WI38 (cell line): ENCODE results near the gene SLCO2B1.

Source experiments
- H3K4me3 ChIP-seq: 2 replicates; pipeline ENCODE4 v1.5.1; 2011; ENCODE audit warnings: low read depth, mild to moderate bottlenecking, control low read depth, low read length
- CTCF ChIP-seq: IDR thresholded peaks from 2 replicates; pipeline ENCODE4 v1.5.1; 2012; ENCODE audit warnings: low read depth, mild to moderate bottlenecking, control low read depth, low read length

SLCO2B1 gene

GRCh38 chr11:75242722-75243600, 92.1 kb downstream of the SLCO2B1 start:
- H3K4me3 ChIP-seq = no peak overlapping the region

DNA sequence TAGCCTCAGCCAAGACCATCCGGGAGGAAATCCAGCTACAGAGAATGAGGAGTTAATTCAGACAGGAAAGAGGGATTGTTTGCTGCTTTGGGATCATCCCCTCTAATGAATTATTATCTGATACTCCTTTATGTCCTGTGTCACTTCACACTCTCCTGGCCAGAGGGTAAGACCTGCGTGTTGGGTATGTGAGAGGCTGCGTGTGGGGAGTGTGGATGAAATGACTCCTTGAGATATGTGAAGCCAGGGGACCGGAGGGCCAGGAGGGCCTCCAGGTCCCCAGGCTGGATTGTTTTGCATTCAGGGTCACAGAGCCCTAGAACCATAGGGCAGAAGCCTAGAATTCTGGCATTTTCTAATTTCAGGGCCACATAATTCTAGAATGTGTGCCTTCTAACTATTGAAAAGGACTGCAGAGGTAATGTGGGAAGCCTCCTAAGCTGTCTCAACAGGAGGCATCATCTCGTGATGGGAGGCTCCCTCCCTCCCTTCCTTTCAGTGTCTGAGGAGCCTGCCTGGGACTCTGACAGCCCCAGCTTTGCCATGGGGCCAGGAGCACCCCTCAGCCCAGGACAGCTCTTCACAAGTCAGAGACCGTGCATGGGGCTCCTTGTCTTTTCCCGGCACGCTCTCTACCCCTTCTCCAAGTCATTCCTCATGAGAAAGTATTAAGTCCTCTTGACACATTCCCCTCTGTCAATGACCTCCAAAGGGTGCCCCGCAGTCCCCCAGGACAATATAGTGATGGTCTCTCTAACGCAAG, 93.3 kb downstream of the SLCO2B1 start:
- H3K4me3 ChIP-seq = no peak overlapping the region

More at GRCh38 chr11:75242722-75243600, 92.1 kb downstream of the SLCO2B1 start:
- no peak for TF ChIP-seq CTCF

DNA sequence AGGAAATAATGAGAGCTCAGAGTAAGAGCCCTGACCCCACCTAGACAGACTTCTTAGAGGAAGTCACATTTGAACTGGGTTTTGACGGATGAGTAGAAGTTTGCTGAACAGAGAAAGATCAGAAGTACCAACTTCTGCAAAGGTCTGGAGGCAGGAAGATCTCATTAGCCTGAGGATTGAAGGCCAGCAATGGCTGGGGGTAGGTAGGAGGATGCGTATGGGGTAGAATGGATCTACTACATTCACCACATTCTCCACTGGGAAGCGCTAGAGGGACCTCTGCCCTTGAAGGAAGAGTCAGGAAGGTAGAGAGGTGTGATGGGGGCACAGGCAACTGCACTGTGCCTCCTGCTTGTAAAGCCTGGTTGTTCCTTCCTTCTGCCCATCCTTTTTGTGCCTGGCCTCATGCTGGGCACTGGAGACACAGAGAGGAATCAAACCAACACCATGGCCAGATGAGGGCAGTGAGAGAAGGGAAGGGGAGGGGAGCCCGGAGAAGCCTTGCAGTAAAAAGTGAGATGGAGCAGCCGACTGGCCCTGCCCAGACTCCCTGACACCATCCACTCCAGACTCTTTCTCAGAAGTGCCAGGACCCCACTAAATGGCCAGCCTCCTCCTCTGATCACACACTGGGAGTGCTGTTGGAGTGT, 94.6 kb downstream of the SLCO2B1 start:
- TF ChIP-seq CTCF = no peak
- H3K4me3 ChIP-seq = no peak overlapping the region

More for the DNA sequence above, 93.3 kb downstream of the SLCO2B1 start:
- TF ChIP-seq CTCF = no peak

DNA sequence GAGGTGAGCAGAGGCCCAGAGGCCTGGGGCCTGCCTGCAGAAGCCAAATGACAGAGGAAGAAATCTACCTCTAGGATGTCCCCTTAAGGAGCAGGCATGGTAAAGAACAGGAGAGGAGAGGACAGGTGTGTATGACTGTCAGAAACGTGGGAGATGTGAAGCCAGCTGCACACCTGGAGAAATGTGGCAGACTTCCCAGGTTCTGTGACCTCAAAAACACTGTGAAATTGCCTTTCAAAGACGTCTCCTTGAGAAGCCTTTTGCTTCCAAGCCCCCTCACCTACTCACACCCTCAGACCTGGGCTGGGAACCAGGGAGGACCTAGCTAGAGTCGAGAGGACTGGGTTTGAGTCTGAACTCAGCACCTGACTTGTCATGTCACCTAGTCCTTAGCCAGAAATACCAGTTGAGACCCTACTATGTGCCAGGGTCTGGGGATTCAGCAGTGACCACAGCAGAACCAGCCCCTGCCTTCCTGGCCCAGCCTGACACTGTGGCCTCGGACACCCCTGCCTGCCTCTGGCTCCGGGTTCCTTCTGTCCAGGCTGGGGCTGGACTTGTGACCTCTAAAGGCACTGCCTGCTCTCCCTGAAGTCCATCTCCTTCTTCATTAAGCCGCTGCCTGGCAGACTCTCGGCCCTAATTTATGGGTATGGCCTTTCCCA, 95.2 kb downstream of the SLCO2B1 start:
- no peak for TF ChIP-seq CTCF
- H3K4me3 ChIP-seq = no peak overlapping the region

DNA sequence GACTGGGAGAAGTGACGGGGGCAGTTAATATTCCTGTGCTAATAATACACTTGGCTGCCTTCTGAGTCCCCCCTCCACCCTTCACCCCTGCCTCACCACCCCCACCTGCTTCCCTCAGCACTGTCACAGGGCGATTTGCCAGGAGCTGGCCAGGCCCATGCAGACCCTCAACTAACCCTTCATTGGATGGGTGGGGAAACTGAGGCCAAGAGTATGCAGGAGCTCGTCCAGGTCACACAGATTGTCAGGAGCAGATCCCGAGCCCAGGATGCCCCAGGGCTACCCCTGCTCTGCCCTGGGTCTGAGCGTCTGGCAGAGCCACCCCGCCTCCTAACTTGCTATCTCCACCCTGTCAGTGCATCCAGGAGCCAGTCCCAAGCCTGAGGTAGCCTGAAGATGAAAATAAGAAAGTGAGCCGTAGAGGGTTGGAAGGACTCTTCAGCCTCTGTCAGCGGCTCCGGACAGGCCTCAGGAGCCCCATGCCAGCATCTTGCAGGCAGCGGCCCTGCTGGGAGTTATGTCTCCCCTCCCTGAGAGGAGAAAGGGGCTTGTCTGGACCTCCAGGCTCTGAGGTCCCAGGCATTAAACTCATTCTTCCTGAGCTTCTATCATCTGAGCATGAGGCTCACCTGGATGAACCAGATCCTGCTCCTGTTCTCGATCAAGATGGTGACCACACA, 95.9 kb downstream of the SLCO2B1 start:
- H3K4me3 ChIP-seq = no peak overlapping the region
- no peak for TF ChIP-seq CTCF

GRCh38 chr11:75248924-75249256, 98.0 kb downstream of the SLCO2B1 start:
- no peak overlapping the region for H3K4me3 ChIP-seq
- no peak for TF ChIP-seq CTCF
